ENCODE results near the gene LDB2. TPM values are rescaled to one million over a fixed set of nuclear protein-coding genes. Genes with fewer than 3 reads are reported as not detected.

The LDB2 gene
- total RNA-seq, 1 experiment from 2014 or later, result not detected

DNA sequence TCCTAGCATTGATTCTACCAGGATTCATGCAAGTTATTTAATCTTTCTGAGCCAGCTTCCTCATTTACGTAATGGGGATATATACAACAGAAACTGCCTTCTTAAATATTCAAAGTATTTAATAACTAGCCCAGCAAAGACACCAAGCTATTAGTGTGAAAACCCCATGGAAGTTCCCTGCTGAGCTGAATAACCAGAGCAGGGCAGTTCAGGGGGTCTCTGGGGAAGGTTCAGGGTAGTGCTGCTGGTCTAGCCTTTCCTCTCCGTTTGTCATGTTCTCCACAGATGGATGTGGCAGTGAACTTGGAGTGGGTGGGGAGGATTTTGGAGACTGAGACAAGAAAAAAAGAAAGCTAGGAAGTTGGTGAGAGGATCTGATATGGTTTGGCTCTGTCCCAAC lies 431.4 kb downstream of the LDB2 start:
- TF ChIP-seq, protein P1, sequence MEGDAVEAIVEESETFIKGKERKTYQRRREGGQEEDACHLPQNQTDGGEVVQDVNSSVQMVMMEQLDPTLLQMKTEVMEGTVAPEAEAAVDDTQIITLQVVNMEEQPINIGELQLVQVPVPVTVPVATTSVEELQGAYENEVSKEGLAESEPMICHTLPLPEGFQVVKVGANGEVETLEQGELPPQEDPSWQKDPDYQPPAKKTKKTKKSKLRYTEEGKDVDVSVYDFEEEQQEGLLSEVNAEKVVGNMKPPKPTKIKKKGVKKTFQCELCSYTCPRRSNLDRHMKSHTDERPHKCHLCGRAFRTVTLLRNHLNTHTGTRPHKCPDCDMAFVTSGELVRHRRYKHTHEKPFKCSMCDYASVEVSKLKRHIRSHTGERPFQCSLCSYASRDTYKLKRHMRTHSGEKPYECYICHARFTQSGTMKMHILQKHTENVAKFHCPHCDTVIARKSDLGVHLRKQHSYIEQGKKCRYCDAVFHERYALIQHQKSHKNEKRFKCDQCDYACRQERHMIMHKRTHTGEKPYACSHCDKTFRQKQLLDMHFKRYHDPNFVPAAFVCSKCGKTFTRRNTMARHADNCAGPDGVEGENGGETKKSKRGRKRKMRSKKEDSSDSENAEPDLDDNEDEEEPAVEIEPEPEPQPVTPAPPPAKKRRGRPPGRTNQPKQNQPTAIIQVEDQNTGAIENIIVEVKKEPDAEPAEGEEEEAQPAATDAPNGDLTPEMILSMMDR (IDR thresholded peaks at IDR 0.05; ENCODE audit: unreplicated experiment), result no peak
- CTCF ChIA-PET, result interaction anchor here (0.7 kb wide), 1 partner anchor 17 kb away, joined by 3 read pairs; no protein-coding TSS in a partner anchor
- Mint-ChIP-seq H3K27ac (ENCODE audit: unreplicated experiment) (no peak overlapping the region), H3K9me3 (ENCODE audit: low read depth, unreplicated experiment) (no peaks in the 10 kb centered on the region), H3K36me3 (ENCODE audit: insufficient read depth, unreplicated experiment) (no peaks in the 10 kb centered on the region), H3K4me3 (ENCODE audit: low read depth, unreplicated experiment) (no peak overlapping the region), H3K4me1 (ENCODE audit: low read depth, unreplicated experiment) (no peaks in the 10 kb centered on the region), H3K27me3 (ENCODE audit: unreplicated experiment) (no peaks in the 10 kb centered on the region)
- no TSS peak for BruUV-seq (replicated peaks)
- intact Hi-C loops (cut with micrococcal nuclease; ENCODE audit: unreplicated experiment), result no loop called here
- no peak for DNase-seq

DNA sequence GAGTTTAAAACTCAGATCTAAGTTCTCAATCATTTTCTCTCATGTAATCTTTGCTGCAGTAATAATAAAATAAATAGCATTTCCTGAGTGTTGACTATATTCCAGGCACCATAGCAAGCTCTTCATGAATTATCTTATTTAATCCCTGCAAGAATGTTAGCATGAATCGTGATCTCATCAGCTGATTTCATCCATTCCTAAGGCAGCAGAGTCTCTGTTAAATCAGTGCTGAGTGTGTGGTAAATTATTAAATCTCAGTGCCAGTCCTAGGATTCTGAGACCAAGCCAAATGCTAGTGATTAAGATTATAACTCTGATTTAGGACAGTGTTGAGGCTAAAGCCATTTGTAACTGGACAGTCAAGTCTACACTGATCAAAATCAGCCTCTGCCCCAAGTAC lies 431.9 kb downstream of the LDB2 start:
- TF ChIP-seq, protein P1 (IDR thresholded peaks at IDR 0.05; ENCODE audit: unreplicated experiment), result no peak
- Mint-ChIP-seq H3K27ac (ENCODE audit: unreplicated experiment) (no peak overlapping the region), H3K4me1 (ENCODE audit: low read depth, unreplicated experiment) (no peaks in the 10 kb centered on the region), H3K27me3 (ENCODE audit: unreplicated experiment) (no peaks in the 10 kb centered on the region), H3K9me3 (ENCODE audit: low read depth, unreplicated experiment) (no peaks in the 10 kb centered on the region), H3K4me3 (ENCODE audit: low read depth, unreplicated experiment) (no peak overlapping the region), H3K36me3 (ENCODE audit: insufficient read depth, unreplicated experiment) (no peaks in the 10 kb centered on the region)
- no peak for DNase-seq
- intact Hi-C loops (cut with micrococcal nuclease; ENCODE audit: unreplicated experiment), result no loop called here
- CTCF ChIA-PET, result interaction anchor here (0.7 kb wide), 1 partner anchor 17 kb away, joined by 3 read pairs; no protein-coding TSS in a partner anchor
- BruUV-seq (replicated peaks), result no TSS peak

DNA sequence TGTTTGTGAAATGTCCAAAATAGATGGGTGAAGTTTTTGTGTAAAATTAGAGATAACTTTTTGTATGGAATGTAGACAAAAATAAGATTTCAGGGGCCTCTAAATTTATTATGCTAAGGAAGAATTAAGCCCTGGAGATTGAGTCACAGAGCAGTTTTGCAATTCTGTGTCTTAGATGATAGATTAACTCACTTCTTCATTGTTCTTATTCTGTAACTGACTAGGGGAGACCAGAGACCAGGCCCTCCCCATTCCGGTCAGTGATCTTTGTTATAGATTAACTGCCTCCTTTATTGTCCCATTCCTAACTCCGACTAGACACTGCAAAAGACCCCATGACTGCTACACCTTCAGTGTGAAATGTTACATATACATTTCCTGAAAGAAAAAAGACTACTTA lies 433.8 kb downstream of the LDB2 start:
- Mint-ChIP-seq H3K27ac (ENCODE audit: unreplicated experiment) (no peak overlapping the region), H3K4me3 (ENCODE audit: low read depth, unreplicated experiment) (no peak overlapping the region), H3K4me1 (ENCODE audit: low read depth, unreplicated experiment) (no peaks in the 10 kb centered on the region), H3K27me3 (ENCODE audit: unreplicated experiment) (peaks cover 6% of the 10 kb centered on the region), H3K36me3 (ENCODE audit: insufficient read depth, unreplicated experiment) (no peaks in the 10 kb centered on the region), H3K9me3 (ENCODE audit: low read depth, unreplicated experiment) (no peaks in the 10 kb centered on the region)
- intact Hi-C loops (cut with micrococcal nuclease; ENCODE audit: unreplicated experiment), result no loop called here
- BruUV-seq (replicated peaks), result no TSS peak
- no peak for DNase-seq
- TF ChIP-seq, protein P1 (IDR thresholded peaks at IDR 0.05; ENCODE audit: unreplicated experiment), result no peak
- CTCF ChIA-PET, result no interaction called here

DNA sequence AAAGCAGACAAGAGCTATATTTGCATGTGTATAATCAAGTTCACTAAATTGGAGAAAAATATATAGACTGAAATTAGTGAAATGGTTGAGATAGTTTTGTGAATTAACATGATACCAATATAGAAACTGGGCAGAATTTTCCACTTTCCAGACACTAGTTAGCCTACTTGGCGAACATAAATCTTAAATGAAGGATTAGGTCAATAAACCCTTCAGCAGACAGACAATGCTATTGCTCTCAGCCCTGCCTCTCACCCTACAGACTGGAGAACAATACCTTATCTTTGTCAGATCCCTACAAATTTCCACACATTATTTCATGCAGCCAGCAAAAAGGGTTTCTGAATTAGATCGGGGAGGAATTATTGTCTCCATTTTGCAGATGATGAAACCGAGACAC lies 435.8 kb downstream of the LDB2 start:
- CTCF ChIA-PET, result no interaction called here
- Mint-ChIP-seq H3K36me3 (ENCODE audit: insufficient read depth, unreplicated experiment) (no peaks in the 10 kb centered on the region), H3K27ac (ENCODE audit: unreplicated experiment) (no peak overlapping the region), H3K9me3 (ENCODE audit: low read depth, unreplicated experiment) (no peaks in the 10 kb centered on the region), H3K27me3 (ENCODE audit: unreplicated experiment) (peaks cover 26% of the 10 kb centered on the region), H3K4me1 (ENCODE audit: low read depth, unreplicated experiment) (no peaks in the 10 kb centered on the region), H3K4me3 (ENCODE audit: low read depth, unreplicated experiment) (no peak overlapping the region)
- intact Hi-C loops (cut with micrococcal nuclease; ENCODE audit: unreplicated experiment), result no loop called here
- TF ChIP-seq, protein P1 (IDR thresholded peaks at IDR 0.05; ENCODE audit: unreplicated experiment), result no peak
- no peak for DNase-seq
- BruUV-seq (replicated peaks), result no TSS peak

Data from Calu3 (cell line).